GM13977 (cell line): Measurements from ENCODE around the gene GBP6.

ENCODE experiments used
- DNase-seq: peaks from one replicate; pipeline ENCODE4 v3.0.0; 2012; ENCODE audit warnings: low spot score
- CTCF ChIP-seq: IDR thresholded peaks from 2 replicates; pipeline ENCODE4 v1.5.1; 2012; ENCODE audit warnings: mild to moderate bottlenecking, control low read depth; ENCODE audit not compliant: insufficient read depth; ENCODE audit errors: extremely low read depth, missing control alignments
- in situ Hi-C: fragments of 300-500 bp; cut with MboI; formaldehyde crosslinking; loops from one replicate; pipeline ENCODE4 v1.12.0; 2022; ENCODE audit warnings: low sequenced_read_pairs, low pct_unique_long_range_greater_than_20kb, mixed read lengths, inconsistent platforms; ENCODE audit not compliant: unreplicated experiment

GBP6 gene

GRCh38 chr1:89383185-89383584, 19.3 kb downstream of the GBP6 start:
- no peak for TF ChIP-seq CTCF
- DNase-seq: no peak
- in situ Hi-C loops: no loop called here

- TF ChIP-seq CTCF: no peak
- in situ Hi-C loops: no loop called here
- DNase-seq: no peak
These were observed 26.8 kb downstream of the GBP6 start for GRCh38 chr1:89390707-89391106.

- in situ Hi-C loops: no loop called here
- TF ChIP-seq CTCF: no peak
These were observed 27.8 kb downstream of the GBP6 start for GRCh38 chr1:89391686-89392085.

GRCh38 chr1:89394851-89395250, 31.0 kb downstream of the GBP6 start:
- TF ChIP-seq CTCF: no peak
- DNase-seq: no peak
- in situ Hi-C loops: no loop called here

More at GRCh38 chr1:89391686-89392085, 27.8 kb downstream of the GBP6 start:
- DNase-seq: no peak

DNA sequence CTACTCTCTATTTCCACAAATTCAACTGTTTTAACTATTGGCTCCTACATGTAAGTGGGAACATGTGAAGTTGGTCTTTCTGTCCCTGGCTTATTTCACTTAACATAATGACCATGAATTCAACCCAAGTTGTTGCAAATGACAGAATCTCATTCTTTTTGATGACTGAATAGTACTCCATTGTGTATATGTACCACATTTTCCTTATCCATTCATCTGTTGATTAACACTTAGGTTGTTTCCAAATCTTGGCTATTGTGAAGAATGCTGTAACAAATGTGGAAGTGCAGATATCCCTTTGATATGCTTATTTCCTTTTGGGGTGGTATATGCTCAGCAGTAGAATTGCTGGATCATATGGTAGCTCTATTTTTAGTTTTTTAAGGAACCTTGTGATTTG, 33.0 kb downstream of the GBP6 start:
- TF ChIP-seq CTCF: no peak
- no peak for DNase-seq
- in situ Hi-C loops: no loop called here

DNA sequence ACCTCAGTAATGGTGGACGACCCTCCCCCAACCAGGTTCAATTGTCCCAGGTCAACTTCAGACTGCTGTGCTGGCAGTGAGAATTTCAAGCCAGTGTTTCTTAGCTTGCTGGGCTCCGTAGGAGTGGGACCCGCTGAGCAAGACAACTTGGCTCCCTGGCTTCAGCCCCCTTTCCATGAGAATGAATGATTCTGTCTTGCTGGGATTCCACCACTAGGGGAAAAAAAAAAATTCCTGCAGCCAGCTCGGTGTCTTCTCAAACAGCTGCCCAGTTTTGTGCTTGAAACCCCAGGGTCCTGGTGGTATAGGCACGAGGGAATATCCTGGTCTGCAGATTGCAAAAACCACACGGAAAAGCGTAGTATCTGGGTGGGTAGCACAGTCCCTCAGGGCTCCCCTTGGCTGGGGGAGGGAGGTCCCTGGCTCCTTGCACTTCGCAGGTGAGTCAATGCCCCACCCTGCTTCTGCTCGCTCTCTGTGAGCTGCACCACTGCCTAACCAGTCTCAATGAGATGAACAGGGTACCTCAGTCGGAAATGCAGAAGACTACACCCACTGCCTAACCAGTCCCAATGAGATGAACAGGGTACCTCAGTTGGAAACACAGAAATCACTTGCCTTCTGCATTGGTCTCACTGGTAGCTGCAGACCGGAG, 41.5 kb downstream of the GBP6 start:
- in situ Hi-C loops: no loop called here
- no peak for TF ChIP-seq CTCF
- no peak for DNase-seq
